DMS 273 (cell line): ENCODE data around the gene SAE1.
"Not testable (repeated sequence)": the region's sequence is repeated elsewhere in the genome, so short reads cannot be mapped to it uniquely, and the experiment has no call there.

Source experiments
- DNase-seq: peaks from one replicate; lab custom pipeline; 2025; ENCODE audit not compliant: unreplicated experiment; lab: John Stamatoyannopoulos, UW

SAE1 gene

GRCh38 chr19:47130589-47131227, at the start of gene SAE1:
TSS of gene SAE1 (plus strand) at chr19:47130835. CDS start at chr19:47130931, 96 bp downstream.
- DNase-seq, result peak; percentile 99

DNA sequence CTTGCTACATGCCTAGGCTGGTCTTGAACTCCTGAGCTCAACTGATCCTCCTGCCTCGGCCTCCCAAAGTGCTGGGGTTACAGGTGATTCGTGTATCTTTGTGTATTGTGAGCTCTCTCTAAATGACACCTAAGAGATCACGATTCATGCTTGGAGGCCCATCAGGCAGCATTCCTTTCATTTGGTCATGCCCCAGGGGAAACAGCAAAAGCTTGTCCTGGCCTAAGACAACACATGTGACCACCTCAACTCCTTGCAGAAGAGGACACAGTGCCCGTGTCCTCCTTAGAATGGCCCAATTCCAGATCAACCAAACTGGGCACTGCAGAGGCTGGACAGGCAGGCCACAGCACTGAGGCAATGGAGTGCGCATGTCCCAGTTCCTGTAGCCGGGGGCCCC, 49.5 kb upstream of the SAE1 start:
- no peak for DNase-seq

DNA sequence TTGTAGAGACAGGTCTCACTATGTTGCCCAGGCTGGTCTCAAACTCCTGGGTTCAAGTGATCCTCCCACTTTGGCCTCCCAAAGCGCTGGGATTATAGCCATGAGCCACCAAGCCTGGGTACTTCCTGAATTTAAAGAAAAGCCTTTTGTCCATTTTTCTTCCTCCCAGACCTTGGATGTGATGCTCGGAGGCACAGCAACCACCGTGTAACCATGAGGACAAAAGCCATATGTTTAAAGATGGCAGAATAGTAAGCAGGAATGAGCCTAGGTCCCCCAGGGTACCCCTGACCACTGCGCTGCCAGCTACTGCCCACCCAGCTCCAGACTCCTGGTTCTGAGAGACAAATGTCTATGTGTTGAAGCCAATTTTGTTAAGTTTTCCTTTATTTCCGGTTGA, 48.1 kb upstream of the SAE1 start:
- no peak for DNase-seq

DNA sequence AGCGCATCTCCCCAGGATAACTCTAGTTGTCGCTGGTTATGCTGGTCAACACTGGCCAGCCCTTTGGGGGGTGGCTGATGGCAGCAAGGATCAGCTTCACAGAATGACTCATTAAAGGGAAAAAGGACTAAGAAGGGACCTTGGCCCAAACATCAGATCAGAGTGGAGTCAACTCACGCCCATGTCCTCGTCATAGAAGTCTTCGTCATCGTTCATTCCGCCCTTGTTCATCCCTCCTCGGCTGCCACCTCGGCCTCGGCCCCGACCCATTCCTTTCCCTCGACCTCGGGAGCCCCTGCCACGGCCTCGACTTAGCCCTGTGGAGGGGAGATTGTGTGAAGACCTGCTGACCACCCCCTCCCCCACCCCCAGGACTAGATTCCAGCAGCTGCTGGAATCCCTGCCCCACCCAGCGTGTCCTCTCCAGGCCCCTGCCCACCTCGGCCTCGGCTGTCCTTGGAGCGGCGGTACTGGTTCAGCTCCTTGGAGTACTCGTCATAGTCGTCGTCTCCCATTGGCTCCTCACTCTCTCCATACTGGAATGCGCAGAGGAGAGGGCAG, 45.7 kb upstream of the SAE1 start:
- DNase-seq, result no peak

DNA sequence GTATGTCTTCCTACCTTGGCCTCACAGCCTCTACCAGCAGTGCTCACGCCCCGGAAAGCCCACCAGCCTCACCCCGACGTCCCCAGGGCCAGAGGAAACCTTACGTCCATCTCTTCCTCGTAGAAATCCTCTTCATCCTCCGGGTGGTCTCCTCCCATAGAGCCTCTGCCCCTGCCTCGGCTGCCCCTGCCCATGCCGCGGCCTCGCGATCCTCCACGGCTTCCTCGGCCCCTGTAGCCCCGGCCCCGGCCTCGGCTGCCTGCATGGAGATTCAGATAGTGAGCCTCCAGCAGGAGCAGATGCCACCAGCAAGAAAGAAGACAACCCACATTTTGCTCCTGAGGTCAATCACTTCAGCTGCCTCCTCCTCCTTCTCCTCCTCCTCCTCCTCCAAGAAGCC, 44.4 kb upstream of the SAE1 start:
- no peak for DNase-seq

DNA sequence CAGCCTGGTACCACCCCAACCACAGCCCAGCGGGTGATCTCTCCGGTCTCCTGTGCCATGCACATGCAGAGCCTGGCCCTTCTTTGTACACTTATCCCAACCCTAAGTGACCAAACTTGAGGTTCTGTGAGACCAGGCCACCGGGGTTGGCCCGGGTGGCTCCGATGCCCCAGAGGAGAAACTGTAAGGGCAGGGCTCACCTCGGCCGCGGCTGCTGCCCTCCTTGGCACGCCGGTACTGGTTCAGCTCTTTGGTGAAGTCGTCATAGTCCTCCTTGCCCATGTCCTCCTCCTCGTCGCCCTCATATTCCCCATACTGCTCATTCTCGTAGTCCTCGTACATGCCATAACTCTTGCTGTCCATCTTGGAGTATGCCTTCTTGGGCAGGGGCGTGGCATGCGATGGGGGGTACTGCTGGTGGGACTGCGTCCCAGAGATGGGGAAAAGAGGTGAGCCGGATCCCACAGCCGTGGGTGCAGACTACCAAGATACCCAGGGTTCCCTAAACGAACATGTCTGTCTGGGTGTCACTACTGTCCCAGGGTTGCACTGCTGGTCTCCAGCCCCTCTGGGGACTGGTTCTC, 40.8 kb upstream of the SAE1 start:
- DNase-seq, result no peak

DNA sequence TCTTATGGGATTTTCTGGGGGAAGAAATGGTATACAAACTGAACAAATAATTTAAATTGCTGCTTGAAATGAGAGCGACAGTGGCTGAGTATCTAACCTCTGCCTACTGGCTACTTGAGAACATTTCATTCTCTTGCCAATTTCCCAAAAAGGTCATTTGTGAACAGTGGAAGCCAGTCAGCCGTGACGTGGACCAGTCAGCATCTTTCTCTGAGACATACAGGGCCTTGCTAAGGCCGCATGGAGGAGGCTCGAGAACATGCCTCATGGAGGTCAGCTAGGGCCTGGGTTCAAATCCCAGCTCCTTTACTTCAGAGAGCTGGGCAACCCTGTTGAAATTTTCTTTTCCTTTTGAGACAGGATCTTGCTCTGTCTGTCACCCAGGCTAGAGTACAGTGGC, 37.4 kb upstream of the SAE1 start:
- DNase-seq, result no peak

DNA sequence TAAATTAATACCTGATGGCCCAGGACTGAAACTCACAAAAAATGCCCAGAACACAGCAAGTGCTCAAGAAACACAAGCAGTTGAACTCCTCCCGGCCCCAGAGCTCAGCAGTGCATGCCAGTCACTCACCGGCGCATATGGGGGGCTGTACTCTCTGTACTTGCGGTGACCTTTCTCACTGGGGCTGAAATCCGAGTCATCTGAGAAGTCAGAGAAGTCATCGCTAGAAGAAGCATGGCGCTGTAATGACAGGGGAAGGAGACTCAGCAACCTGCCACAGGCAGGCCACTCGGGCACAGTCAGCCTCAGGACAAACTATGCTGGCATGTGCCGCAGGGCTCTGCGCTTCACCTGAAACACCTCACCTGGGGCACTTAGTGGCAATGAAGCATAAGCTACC, 36.8 kb upstream of the SAE1 start:
- DNase-seq, result no peak

DNA sequence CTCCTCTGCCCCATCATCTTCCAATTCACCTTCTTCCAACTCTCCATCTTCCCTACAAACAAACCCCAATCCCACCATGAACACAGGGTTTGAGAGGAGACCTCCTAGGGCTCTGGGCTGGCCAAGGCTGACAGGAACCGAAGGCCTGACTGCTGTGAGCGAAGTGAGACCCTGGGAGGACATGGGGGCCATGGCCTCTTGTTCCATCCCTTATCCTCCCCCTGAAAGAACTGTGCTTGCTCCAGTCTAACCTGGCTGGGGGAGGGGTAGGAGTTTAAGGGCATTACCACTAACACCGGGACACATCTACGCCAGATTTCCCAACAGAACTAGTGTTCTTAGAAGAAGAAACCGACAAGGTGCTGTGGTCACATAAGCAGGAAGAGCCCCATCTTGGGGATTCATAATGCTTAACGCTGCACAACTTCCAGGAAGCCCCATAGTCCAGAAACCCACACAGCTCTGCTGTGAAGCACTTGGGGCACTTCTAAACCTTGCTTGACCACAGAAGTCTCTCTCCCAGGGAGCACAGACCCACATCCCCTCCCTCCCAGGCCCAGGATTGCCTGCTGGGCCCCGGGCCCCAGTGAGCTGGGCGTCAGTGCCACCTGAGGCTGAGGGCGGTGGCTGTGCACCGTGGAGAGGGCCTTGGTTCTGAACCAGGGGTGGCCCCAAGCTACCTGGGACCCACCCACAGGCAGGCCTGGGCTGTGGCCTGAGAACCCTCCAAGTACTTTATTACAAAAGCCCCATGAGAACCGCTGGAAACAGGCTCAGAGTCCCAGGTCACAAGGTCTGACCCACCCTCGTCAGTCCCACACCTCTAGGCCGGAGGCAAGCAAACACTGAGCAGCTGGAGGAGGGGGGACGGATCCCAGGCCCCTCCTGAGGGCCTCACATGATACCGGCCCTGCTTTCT, 35.8 kb upstream of the SAE1 start:
- DNase-seq, result no peak

DNA sequence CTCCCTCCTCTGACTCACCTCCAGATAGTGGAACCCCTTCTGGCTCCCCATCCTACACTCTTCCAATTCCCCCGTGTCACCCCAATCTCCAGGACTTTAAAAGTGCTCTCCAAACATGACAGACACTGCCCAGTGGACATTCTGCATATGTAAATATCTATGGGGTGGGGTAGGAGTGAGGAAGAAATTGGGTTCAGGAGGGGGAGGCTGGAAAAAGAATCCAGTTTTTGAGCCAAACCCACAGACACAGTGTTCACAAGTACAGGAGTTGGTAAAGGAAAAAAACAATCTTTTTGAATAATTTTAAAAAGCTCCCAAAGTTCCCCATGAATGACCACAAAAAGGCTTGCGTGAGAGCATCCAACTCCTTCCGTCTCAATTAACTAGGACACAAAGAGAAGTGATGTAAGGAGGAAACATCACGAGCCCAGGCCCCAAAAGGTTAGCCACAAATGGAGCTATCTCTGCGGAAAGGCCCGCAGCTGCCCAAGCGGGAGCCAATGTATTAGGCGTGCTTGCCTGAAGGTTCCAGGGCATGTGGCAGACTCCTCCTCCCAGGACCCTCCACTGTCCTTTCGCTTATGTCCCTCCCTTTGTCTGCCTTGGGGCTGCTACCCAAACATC, 35.0 kb upstream of the SAE1 start:
- DNase-seq, result no peak

DNA sequence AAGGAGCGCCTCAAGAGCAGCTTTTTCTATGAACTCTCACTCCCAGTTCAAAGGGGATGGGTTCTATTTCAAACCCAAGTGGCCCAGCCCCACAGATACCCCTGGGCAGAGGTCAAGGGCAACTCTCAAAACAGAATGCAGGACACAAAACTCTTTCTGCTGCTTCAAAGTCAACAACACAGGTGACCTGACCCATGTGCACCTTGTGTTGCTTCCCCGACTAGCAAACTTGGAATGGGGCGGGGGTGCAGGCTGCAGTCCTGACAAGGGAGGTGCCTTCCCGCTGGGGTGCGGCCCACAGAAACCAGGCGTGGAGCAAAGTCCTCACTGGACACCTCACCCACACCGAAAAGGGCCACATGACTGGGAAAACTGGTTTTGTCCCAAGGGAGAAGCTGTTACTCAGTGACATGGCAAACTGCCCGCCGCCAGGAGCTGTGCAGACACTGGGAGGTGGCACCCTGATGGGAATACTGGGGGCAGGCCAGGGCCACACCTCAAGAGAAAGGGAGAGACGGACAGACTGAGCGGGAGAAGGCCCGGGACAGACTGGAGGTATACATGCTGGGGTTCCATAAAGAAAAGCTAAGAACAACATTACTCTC, 34.4 kb upstream of the SAE1 start:
- no peak for DNase-seq

DNA sequence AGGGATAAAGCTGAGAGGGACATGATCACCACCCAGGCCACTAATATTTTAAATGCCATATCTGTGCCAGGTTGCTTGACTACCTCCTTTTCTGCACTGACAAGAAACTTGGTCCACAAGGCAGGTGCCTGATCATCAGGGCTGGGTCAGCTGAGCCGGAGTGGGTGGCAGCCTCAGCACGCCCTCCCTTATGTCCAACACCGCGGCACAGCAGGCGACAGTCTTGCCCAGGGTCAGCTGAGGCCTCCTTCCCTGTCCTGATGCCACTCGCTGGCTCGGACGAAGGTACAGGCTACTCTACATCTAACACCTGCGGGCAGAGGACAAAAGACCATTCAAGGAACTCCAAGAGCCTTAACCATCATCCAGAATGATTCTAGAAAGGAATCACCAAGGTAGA, 33.9 kb upstream of the SAE1 start:
- no peak for DNase-seq

- no peak for DNase-seq
Measured at GRCh38 chr19:47097396-47098201, 33.0 kb upstream of the SAE1 start.

DNA sequence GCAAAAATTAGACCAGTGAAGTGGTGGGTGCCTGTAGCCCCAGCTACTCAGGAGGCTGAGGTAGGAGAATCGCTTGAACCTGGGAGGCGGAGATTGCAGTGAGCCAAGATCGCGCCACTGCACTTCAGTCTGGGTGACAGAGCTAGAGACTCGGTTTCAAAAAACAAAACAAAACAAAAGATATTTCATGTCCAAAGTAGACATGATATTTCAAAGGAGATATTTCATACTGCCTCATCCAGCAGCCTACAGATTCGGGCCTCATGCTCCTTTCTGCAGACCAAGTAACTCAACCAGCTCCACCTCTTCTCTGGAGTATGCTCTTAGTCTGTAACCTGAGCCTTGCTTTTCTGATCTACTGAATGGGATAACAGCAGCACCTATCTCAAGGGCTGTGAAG, 32.0 kb upstream of the SAE1 start:
- DNase-seq, result no peak

GRCh38 chr19:47099576-47100050, 31.0 kb upstream of the SAE1 start:
- no peak for DNase-seq

- DNase-seq, result no peak
Measured at GRCh38 chr19:47100290-47100689, 30.3 kb upstream of the SAE1 start.

- not testable (repeated sequence) for DNase-seq
Measured at GRCh38 chr19:47101116-47101515, 29.5 kb upstream of the SAE1 start.

DNA sequence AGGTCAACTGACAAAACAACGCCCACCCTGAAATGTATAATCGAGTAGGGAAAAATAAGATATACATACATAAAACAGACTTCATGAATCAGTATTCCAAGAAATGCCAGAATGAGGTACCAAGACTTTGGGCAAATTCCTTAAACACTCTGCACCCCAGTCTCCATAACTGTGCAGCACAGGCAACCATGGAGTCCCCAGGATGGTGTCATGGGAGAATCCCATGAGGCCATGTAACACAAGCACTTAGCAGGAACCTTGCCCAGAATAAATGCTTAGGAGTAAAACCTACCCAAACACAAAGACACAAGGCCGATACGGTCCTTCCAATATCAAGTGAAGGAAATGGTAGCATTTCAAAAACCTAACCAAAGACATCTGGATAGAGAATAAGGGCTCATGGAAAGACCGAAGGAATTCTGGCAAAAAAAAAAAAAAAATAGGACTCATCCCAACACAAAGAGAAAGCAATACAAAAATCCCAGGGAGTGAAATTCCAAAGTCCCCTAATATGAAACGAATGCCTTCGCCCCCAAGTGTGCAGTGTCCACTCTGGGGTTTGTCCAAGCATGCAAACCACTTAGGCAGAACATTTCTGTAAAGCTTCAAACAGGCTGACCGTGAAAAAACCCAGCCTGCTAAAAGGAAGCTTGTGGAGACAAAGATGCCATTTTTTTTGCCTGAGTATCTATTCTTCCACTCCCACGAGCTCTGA, 28.1 kb upstream of the SAE1 start:
- no peak for DNase-seq

DNA sequence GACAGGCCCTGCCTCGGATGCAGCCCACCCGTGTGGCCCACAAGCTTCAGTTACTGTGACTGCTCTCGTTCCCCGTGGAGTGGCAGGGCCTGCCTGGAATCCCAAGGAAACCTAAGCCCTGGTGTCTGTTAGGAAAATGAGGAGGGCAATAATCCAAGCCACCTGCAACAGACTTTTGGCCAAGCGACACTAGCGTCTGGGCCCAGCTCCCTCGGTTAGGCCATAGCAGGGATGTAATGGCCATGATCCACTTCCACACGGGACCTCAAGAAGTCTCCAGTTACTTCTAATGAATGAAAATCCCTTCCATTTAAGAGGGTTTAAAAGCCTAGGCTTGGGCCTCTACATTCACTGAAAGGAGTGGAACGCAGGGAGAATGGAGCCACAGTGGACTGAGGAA, 26.0 kb upstream of the SAE1 start:
- no peak for DNase-seq
